Spleen (tissue), 11 donors: Measurements from ENCODE around the gene TRIM40. TPM values are rescaled to one million over a fixed set of nuclear protein-coding genes. Genes with fewer than 3 reads are reported as not detected.

Experiments
- DNase-seq: peaks from one replicate; pipeline ENCODE4 v3.0.0-alpha.2; 2020
- H3K27ac ChIP-seq, 8 donors: fragments of 200-600 bp; sonication (generic) in 7 of 8; 1 replicate in 4 of 8; 2 replicates in 4 of 8; pipeline versions ENCODE4 v1.5.0 to v1.8.0; 2016 to 2021; ENCODE audit warnings: inconsistent platforms in 4 of 8, mild to moderate bottlenecking in 4 of 8, moderate library complexity in 1 of 8
- H3K27me3 ChIP-seq, 7 donors: fragments of 200-600 bp; sonication (generic) in 6 of 7; replicated peaks in 1 of 7; 1 replicate in 4 of 7; 2 replicates in 3 of 7; pipeline versions ENCODE4 v1.5.0 to v1.8.0; 2016 to 2021; ENCODE audit warnings: inconsistent platforms in 3 of 7, mild to moderate bottlenecking in 1 of 7
- H3K36me3 ChIP-seq, 6 donors: fragments of 200-600 bp; sonication (generic) in 5 of 6; 1 replicate in 4 of 6; 2 replicates in 2 of 6; pipeline versions ENCODE4 v1.5.0 to v1.8.0; 2016 to 2021; ENCODE audit warnings: inconsistent platforms in 2 of 6
- H3K4me1 ChIP-seq, 6 donors: fragments of 200-600 bp; sonication (generic) in 5 of 6; 1 replicate in 3 of 6; 2 replicates in 3 of 6; pipeline versions ENCODE4 v1.5.0 to v1.8.0; 2016 to 2021; ENCODE audit warnings: inconsistent platforms in 3 of 6
- H3K4me3 ChIP-seq, 8 donors: fragments of 200-600 bp; sonication (generic) in 7 of 8; 1 replicate in 4 of 8; 2 replicates in 4 of 8; pipeline versions ENCODE4 v1.5.0 to v1.8.0; 2016 to 2021; ENCODE audit warnings: inconsistent platforms in 4 of 8, mild to moderate bottlenecking in 4 of 8, moderate library complexity in 2 of 8
- H3K9me3 ChIP-seq, 8 donors: fragments of 200-600 bp; sonication (generic) in 7 of 8; 1 replicate in 4 of 8; 2 replicates in 4 of 8; pipeline versions ENCODE4 v1.5.0 to v1.8.0; 2016 to 2021; ENCODE audit warnings: inconsistent platforms in 4 of 8
- POLR2A ChIP-seq, 3 donors: fragments of 450-650 bp; IDR thresholded peaks; one replicate each; pipeline ENCODE4 v1.5.1; 2017; ENCODE audit warnings: antibody characterized with exemption in 3 of 3, mild to moderate bottlenecking in 1 of 3
- POLR2AphosphoS5 ChIP-seq, 3 donors: sonication (generic); formaldehyde crosslinking; IDR thresholded peaks; one replicate each; pipeline ENCODE4 v1.5.1; 2017; ENCODE audit warnings: antibody characterized with exemption in 3 of 3
- WGBS, 5 donors: extraction: QIAGEN DNeasy Blood & Tissue Kit in 3 of 5; methylation state at CpG; one replicate each; pipeline versions ENCODE4 v1.1.5 to v1.1.7; 2013 to 2018; 5-methylcytosine and 5-hydroxymethylcytosine counted together
- intact Hi-C: fragments of 100-400 bp; cut with DNase I; formaldehyde crosslinking; loops from one replicate; pipeline ENCODE4 v1.15.0; 2023; ENCODE audit warnings: low total_unique reads
- polyA plus RNA-seq, 3 donors: library from polyadenylated mRNA; stranded (reverse); fragments of 200-250 nt; gene quantifications; one replicate each; pipeline ENCODE4 v1.2.1, GENCODE V29; 2013
- total RNA-seq, 7 donors: library from RNA; depleted of rRNA in 3 of 7; stranded (reverse); fragments of >200 nt in 3 of 7; fragmentation: NEBNext Ultra II Directional in 4 of 7; extraction: Animal tissue kit (Norgen Biotek cat#: 25700) in 4 of 7; gene quantifications; one replicate each; pipeline versions ENCODE4 v1.1.0 to v1.2.1, GENCODE V29; 2016 to 2021
- TF ChIP-seq, protein P1 (sequence below), 11 experiments: fragments of 200-600 bp in 7 of 11; fragments of 450-650 bp in 4 of 11; sonication (generic) in 4 of 11; IDR thresholded peaks in 8 of 11; conservative IDR thresholded peaks in 3 of 11; 1 replicate in 7 of 11; 2 replicates in 4 of 11; pipeline versions ENCODE4 v1.4.0 to v1.8.0; 2016 to 2021; ENCODE audit warnings: antibody characterized with exemption in 11 of 11, inconsistent platforms in 4 of 11, mild to moderate bottlenecking in 1 of 11
- donor health status: healthy with polysubstance abuse.
- donor health status: DM: no; HTN: no; CAD: no; lungs with moderate emphysema.
- donor health status: DM: no; HTN: no; CAD: no.
- donor health status: Bipolar disorder and iron deficiency.
- donor health status: healthy.
- donor health status: DM: no; HTN: no; CAD: no.
- donor health status: DM: yes; HTN: yes; CAD: no.

Gene TRIM40
- total and polyA plus RNA-seq, 10 donors = 0.20 to 1.0 (median 0.29) TPM; not detected in 7

DNA sequence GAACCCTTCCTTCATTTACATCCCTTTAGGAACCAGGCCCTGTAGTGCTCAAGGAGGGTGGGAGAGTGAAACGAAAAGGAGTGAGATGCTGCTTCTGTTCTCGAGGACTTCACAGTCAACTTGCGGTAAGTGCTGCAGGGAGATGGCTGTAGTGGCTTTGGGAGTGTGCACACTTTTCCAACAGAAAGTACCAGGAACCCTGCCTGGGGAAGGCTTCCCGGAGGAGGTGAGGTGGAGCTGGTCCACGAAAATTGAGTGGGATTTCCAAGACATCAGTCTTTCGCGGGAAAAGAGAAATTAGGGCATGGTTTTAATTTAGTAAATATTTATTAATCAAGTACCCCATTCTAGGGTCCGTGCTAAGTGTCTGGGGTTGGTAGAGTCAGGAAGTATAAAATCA is 35.8 kb upstream of the TRIM40 start:
- Histone ChIP-seq H3K27ac (no peak overlapping the region), H3K4me3 (peak overlapping the region in 1 of 8 donors; percentile 69), H3K9me3 (no peaks in the 10 kb centered on the region), H3K27me3 (peaks cover 0 to 92% (median 36%) of the 10 kb centered on the region in 7 donors), H3K4me1 (peaks cover 24 to 41% (median 33%) of the 10 kb centered on the region in 6 donors), H3K36me3 (no peaks in the 10 kb centered on the region)
- no peak for DNase-seq
- 41 to 46% (median 43%) methylated on average over 8 of the region's 8 CpGs for WGBS, 5 donors
- intact Hi-C loops = no loop called here
- no peak for TF ChIP-seq POLR2AphosphoS5 (IDR thresholded peaks at IDR 0.05)
- TF ChIP-seq POLR2A (IDR thresholded peaks at IDR 0.05) = no peak
- TF ChIP-seq, protein P1, sequence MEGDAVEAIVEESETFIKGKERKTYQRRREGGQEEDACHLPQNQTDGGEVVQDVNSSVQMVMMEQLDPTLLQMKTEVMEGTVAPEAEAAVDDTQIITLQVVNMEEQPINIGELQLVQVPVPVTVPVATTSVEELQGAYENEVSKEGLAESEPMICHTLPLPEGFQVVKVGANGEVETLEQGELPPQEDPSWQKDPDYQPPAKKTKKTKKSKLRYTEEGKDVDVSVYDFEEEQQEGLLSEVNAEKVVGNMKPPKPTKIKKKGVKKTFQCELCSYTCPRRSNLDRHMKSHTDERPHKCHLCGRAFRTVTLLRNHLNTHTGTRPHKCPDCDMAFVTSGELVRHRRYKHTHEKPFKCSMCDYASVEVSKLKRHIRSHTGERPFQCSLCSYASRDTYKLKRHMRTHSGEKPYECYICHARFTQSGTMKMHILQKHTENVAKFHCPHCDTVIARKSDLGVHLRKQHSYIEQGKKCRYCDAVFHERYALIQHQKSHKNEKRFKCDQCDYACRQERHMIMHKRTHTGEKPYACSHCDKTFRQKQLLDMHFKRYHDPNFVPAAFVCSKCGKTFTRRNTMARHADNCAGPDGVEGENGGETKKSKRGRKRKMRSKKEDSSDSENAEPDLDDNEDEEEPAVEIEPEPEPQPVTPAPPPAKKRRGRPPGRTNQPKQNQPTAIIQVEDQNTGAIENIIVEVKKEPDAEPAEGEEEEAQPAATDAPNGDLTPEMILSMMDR (IDR thresholded peaks at IDR 0.05 in 8 of 11, conservative IDR thresholded peaks at IDR 0.05 in 3 of 11) = no peak

DNA sequence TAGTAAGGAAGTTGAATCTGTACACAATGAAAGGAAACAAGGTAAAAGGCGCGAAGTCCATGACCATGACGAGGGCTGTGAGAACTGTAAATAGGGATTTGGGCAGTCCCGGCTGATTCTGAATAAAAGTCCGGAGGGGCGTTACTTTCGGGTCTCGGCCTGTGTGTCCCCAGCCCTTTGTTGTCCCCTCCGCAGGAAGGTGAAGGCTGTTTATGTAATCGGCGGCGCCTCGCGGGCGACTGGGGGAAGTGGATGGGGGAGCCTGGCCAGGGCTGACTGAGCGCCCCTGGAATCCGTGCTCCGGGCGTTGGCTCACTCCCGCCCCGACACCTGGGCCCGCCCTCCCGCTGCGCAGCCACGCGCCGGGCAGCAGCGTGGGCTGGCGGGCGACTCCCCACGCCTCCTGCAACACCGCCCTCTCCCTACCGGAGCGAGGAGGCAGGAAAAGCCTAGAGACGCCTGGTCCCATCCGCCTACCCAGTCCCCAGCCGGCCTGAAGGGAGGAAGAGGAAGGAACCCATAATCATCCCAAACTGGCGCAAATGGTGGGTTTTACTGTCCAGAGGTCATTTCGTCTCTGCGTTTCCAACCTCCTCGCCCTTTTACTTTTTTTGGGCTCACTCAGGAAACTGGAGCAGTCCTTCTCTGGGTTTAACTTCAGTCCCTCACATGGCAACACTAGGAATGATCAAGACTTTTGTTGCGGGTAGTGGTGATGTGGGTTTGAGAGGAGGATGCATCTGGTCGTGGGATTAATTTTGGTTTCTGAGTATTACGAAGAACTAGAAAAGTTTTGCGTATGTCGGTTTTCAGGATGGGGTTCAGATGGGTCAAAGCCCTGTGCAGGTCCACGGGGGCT is 35.1 kb upstream of the TRIM40 start:
- peaks cover 0 to 90% (median 39%) of the 10 kb centered on the region in 7 donors for H3K27me3 ChIP-seq
- no peak for DNase-seq
- peak overlapping the region; percentile 1 to 69 (median 34) for H3K4me3 ChIP-seq
- intact Hi-C loops = no loop called here
- H3K9me3 ChIP-seq = no peaks in the 10 kb centered on the region
- peaks cover 24 to 41% (median 33%) of the 10 kb centered on the region in 6 donors for H3K4me1 ChIP-seq
- no peak overlapping the region for H3K27ac ChIP-seq
- WGBS, 5 donors = 1 to 2% (median 2%) methylated on average over 29 to 47 of the region's 47 CpGs
- H3K36me3 ChIP-seq = no peaks in the 10 kb centered on the region
- TF ChIP-seq POLR2A (IDR thresholded peaks at IDR 0.05) = no peak
- peak in 2 of 3 donors; percentile 51 for TF ChIP-seq POLR2AphosphoS5 (IDR thresholded peaks at IDR 0.05)
- TF ChIP-seq, protein P1 (IDR thresholded peaks at IDR 0.05 in 8 of 11, conservative IDR thresholded peaks at IDR 0.05 in 3 of 11) = no peak

DNA sequence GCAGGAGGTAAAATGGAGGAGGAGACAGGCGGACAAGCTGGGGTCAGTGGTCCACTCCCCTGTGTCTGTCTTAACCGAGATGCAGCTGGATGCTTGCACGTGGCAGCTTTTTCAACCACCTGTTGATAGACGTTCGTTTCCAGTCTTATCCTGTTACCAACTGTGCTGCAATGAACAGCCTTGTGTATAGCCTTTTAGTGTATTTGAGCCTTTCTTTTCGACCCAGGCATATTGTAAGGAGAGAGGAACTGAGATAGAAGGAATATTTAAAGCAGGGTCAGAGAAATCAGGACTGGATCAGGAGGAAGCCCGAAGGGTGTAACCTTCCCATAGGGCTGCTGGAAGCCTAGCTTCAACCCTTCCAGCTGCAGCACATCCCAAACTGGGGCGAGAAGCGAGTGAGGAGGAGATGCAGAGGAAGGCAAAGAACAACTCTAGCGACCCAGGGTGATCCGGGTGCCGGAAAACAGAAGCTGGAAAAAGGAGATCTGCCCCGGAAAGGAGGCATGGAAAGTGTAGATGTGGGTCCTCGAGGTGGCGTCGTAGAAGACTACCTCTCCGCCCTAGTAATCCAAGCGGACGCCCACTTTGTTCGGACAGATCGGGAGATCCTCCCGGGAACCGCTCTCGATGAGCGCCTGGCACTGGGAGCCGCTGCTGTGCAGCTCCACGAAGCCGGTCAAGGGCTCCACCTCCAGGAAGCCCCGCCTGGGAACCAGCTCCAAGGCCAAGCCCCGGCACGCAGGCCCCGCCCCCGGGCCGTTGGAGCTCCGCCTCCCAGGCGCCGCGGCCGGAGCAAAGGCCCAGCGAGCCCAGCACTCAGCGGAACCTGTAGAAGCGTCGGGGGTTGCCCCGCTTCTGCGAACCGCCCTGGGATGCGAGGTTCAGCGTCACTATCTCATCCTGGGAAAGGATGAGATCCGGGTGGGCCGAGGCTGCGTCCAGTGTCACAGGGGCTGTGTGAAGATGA is 34.2 kb upstream of the TRIM40 start:
- Histone ChIP-seq H3K36me3 (no peaks in the 10 kb centered on the region), H3K4me3 (peak overlapping the region; percentile 30 to 69 (median 39)), H3K4me1 (peaks cover 24 to 41% (median 33%) of the 10 kb centered on the region in 6 donors), H3K27ac (peak overlapping the region; percentile 29 to 67 (median 57)), H3K27me3 (peaks cover 0 to 92% (median 38%) of the 10 kb centered on the region in 7 donors), H3K9me3 (no peaks in the 10 kb centered on the region)
- intact Hi-C loops = no loop called here
- peak in 1 of 3 donors; percentile 53 for TF ChIP-seq POLR2A (IDR thresholded peaks at IDR 0.05)
- peak; percentile 52 to 87 (median 79) for TF ChIP-seq POLR2AphosphoS5 (IDR thresholded peaks at IDR 0.05)
- TF ChIP-seq, protein P1 (IDR thresholded peaks at IDR 0.05 in 8 of 11, conservative IDR thresholded peaks at IDR 0.05 in 3 of 11) = peak in 3 of 11 experiments; percentile 7 to 26 (median 24)
- peak; percentile 94 for DNase-seq
- 3 to 6% (median 5%) methylated on average over 26 to 51 of the region's 51 CpGs for WGBS, 5 donors
